ENCODE results near the gene DNAH1. TPM values are rescaled to one million over a fixed set of nuclear protein-coding genes. Genes with fewer than 3 reads are reported as not detected.

DNAH1 gene
- total RNA-seq, 2 donors from 2014 or later: 1.5 to 2.5 TPM

DNA sequence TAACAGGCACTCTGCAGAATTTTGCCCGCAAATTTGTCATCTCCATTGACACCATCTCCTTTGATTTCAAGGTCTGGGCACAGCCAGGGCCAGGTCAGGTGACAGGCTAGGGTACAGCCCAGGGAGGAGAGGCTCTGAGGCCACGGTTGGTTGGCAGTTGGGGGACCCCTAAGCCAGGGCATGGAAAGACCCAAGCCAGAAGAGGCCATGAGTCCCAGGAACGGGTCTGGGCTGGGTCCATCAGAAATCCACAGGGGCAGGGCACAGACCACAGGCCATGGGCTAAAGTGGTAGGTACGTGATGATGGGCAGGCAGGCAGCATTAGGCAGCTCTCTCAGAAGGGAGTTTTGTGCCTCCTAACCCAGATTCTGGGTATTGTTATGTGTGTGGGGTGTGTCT is 83.0 kb downstream of the DNAH1 start:
- Histone ChIP-seq H3K4me3 (no peak overlapping the region), H3K27me3 (no peaks in the 10 kb centered on the region), H3K4me1 (no peaks in the 10 kb centered on the region), H3K36me3 (peaks cover 37% of the 10 kb centered on the region), H3K27ac (no peak overlapping the region), H3K9me3 (no peaks in the 10 kb centered on the region)
- no peak for DNase-seq (ENCODE audit: low spot score)
- TF ChIP-seq, protein P1, sequence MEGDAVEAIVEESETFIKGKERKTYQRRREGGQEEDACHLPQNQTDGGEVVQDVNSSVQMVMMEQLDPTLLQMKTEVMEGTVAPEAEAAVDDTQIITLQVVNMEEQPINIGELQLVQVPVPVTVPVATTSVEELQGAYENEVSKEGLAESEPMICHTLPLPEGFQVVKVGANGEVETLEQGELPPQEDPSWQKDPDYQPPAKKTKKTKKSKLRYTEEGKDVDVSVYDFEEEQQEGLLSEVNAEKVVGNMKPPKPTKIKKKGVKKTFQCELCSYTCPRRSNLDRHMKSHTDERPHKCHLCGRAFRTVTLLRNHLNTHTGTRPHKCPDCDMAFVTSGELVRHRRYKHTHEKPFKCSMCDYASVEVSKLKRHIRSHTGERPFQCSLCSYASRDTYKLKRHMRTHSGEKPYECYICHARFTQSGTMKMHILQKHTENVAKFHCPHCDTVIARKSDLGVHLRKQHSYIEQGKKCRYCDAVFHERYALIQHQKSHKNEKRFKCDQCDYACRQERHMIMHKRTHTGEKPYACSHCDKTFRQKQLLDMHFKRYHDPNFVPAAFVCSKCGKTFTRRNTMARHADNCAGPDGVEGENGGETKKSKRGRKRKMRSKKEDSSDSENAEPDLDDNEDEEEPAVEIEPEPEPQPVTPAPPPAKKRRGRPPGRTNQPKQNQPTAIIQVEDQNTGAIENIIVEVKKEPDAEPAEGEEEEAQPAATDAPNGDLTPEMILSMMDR (IDR thresholded peaks at IDR 0.05): no peak

DNA sequence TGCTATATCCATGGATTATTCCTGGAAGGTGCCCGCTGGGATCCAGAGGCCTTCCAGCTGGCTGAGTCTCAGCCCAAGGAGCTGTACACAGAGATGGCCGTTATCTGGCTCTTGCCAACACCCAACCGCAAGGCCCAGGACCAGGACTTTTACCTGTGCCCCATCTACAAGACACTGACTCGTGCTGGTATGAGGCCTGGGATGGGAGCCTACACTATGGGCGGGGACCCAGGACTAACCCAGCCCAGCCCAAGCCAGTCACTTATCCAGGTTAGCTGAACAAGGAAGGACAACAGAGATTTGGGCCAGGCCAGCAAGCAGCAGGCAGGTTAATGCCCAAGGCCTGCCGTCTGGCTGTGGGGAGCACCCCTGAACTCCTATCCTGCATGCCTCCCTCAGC is 83.5 kb downstream of the DNAH1 start:
- Histone ChIP-seq H3K27ac (no peak overlapping the region), H3K4me1 (no peaks in the 10 kb centered on the region), H3K27me3 (no peaks in the 10 kb centered on the region), H3K36me3 (peaks cover 42% of the 10 kb centered on the region), H3K9me3 (no peaks in the 10 kb centered on the region), H3K4me3 (no peak overlapping the region)
- TF ChIP-seq, protein P1 (IDR thresholded peaks at IDR 0.05): no peak
- no peak for DNase-seq (ENCODE audit: low spot score)

DNA sequence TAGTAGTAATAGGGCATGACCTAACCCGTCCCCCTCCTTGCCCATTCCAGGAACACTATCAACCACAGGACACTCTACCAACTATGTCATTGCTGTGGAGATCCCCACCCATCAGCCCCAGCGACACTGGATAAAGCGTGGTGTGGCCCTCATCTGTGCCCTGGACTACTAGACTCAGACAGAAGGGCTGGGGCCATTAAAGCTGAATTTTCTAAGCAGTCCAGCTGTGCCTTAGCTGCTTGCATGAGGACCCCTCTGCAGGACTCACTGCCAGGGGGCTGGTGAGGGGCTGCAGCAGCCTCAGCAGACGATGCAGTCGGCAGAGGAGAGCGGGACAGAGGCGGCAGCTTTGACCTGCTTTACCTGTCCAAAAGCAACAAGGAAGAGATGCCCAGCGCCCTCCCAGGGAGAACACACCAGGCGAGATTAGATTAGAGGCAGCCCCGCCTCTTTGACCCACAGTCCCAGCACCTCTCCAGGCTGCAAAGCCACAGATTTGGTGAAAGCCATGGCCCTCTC is 84.2 kb downstream of the DNAH1 start:
- Histone ChIP-seq H3K27ac (no peak overlapping the region), H3K4me1 (no peaks in the 10 kb centered on the region), H3K9me3 (no peaks in the 10 kb centered on the region), H3K36me3 (peaks cover 49% of the 10 kb centered on the region), H3K27me3 (no peaks in the 10 kb centered on the region), H3K4me3 (no peak overlapping the region)
- DNase-seq (ENCODE audit: low spot score): no peak
- TF ChIP-seq, protein P1 (IDR thresholded peaks at IDR 0.05): no peak

DNA sequence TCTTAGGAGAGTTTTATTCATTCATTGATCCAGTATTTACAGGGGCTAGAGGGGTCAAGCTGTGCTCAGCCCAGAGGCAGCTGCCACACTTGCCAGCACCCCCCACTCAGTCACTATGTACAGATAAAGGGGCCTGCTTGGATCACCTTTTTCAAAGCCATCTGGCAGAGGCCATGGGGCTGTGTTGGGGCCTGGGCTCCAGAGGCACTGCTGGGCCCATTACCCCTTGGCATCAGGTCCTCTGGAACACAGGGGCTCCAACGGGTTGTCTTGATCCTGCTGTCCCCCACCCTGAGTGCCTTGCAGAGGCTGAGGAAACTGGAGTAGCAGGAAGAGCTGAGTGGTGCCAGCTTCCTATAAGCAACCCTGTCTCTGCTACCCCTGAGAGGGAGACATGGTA is 84.9 kb downstream of the DNAH1 start:
- TF ChIP-seq, protein P1 (IDR thresholded peaks at IDR 0.05): no peak
- no peak overlapping the region for H3K27ac ChIP-seq
- no peaks in the 10 kb centered on the region for H3K27me3 ChIP-seq
- no peak for DNase-seq (ENCODE audit: low spot score)
- H3K36me3 ChIP-seq: peaks cover 56% of the 10 kb centered on the region
- no peaks in the 10 kb centered on the region for H3K9me3 ChIP-seq
- H3K4me1 ChIP-seq: no peaks in the 10 kb centered on the region
- no peak overlapping the region for H3K4me3 ChIP-seq

DNA sequence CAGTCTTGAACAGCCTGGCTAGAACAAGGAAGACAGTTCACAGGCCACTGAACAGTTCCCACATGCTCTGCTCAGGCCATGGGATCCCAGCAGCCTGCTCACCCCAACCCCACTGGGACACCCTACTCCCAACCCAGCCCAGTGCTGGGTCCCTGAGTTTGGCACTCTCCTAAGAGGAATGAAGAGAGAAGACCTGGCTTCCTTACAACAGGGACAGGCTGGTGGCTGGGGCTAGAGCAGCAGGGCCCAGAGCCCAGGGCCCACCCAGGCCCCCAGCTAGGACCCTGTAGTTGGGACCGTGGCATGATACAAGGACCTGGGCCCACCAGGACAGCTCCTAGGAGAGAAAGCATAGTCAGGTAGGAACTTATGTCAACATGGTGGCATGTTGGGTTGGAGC is 85.4 kb downstream of the DNAH1 start:
- H3K4me3 ChIP-seq: no peak overlapping the region
- H3K27me3 ChIP-seq: no peaks in the 10 kb centered on the region
- H3K27ac ChIP-seq: no peak overlapping the region
- no peaks in the 10 kb centered on the region for H3K9me3 ChIP-seq
- no peaks in the 10 kb centered on the region for H3K4me1 ChIP-seq
- TF ChIP-seq, protein P1 (IDR thresholded peaks at IDR 0.05): no peak
- DNase-seq (ENCODE audit: low spot score): no peak
- peaks cover 61% of the 10 kb centered on the region for H3K36me3 ChIP-seq

DNA sequence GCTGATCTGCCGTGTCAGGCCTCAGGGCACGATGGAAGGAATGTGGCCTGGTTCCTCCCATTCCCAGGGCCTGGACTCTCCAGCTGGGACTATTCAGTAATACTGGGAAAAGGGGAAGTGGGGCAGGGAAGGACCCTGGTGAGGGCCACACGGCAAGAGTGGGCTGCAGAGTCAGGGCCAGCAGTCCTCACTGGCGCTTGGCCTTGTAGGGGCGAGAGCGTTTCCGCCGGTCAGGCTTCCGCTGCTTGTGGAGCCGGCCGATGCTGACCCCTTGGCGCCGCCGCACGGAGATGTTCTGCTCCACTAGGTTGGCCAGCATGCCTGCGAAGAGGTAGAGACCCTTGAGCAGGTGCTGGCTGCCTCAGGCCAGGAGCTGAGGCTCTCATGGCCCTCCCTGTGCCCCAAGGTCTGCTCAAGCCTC is 86.0 kb downstream of the DNAH1 start:
- Histone ChIP-seq H3K4me1 (no peaks in the 10 kb centered on the region), H3K27ac (no peak overlapping the region), H3K27me3 (no peaks in the 10 kb centered on the region), H3K9me3 (no peaks in the 10 kb centered on the region), H3K4me3 (no peak overlapping the region), H3K36me3 (peaks cover 67% of the 10 kb centered on the region)
- DNase-seq (ENCODE audit: low spot score): no peak
- TF ChIP-seq, protein P1 (IDR thresholded peaks at IDR 0.05): no peak

Data from right atrium auricular region (tissue), 2 donors.